Measurements from ENCODE around the gene MAP3K15.

DNA sequence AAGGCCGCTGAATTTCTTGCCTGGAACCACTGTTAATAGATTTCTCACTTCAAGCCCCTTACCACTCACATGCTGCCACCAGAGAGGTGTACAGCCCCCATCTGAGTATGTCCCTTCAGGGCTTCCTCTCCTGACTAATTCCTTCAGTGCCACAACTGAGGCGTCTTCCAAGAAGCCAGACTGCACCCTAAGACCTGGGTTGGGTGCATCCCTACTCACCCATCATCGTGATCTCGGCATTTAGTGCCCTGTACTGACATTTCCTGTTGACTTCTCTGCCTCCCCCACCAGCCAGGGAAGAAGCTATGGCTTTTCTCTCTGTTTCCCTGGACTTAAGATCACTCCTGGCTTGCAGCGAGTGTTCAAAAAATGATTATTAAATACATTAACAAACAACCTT is 40.4 kb upstream of the MAP3K15 start:
- TF ChIP-seq, protein P1, sequence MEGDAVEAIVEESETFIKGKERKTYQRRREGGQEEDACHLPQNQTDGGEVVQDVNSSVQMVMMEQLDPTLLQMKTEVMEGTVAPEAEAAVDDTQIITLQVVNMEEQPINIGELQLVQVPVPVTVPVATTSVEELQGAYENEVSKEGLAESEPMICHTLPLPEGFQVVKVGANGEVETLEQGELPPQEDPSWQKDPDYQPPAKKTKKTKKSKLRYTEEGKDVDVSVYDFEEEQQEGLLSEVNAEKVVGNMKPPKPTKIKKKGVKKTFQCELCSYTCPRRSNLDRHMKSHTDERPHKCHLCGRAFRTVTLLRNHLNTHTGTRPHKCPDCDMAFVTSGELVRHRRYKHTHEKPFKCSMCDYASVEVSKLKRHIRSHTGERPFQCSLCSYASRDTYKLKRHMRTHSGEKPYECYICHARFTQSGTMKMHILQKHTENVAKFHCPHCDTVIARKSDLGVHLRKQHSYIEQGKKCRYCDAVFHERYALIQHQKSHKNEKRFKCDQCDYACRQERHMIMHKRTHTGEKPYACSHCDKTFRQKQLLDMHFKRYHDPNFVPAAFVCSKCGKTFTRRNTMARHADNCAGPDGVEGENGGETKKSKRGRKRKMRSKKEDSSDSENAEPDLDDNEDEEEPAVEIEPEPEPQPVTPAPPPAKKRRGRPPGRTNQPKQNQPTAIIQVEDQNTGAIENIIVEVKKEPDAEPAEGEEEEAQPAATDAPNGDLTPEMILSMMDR (IDR thresholded peaks at IDR 0.05), result no peak
- no peak for TF ChIP-seq POLR2A (IDR thresholded peaks at IDR 0.05)

Measured in body of pancreas (tissue), 4 donors.